HepG2 (cell line): ENCODE measurements around the gene SPATA33. TPM values are rescaled to one million over a fixed set of nuclear protein-coding genes. Genes with fewer than 3 reads are reported as not detected.

Experiments
- HNRNPK ChIP-seq: fragments of 200-400 bp; formaldehyde crosslinking; IDR thresholded peaks from 2 replicates; pipeline ENCODE4 v1.6.1; 2018; ENCODE audit warnings: low read length, low read depth, moderate library complexity, mild to moderate bottlenecking; ENCODE audit not compliant: poor library complexity, severe bottlenecking
- IRF9 ChIP-seq: sonication (generic); formaldehyde crosslinking; IDR thresholded peaks from 2 replicates; pipeline ENCODE4 v1.8.0; 2022; ENCODE audit warnings: missing genetic modification reagents, mild to moderate bottlenecking, borderline replicate concordance
- POLR2G ChIP-seq: fragments of 200-400 bp; formaldehyde crosslinking; IDR thresholded peaks from 2 replicates; pipeline ENCODE4 v1.6.1; 2018; ENCODE audit warnings: mild to moderate bottlenecking, low read depth, low read length, moderate library complexity
- SIX1 ChIP-seq: sonication (generic); formaldehyde crosslinking; IDR thresholded peaks from 2 replicates; pipeline ENCODE4 v1.4.0; 2020; ENCODE audit warnings: missing genetic modification reagents, borderline replicate concordance
- SRSF9 ChIP-seq: fragments of 200-400 bp; formaldehyde crosslinking; IDR thresholded peaks from 2 replicates; pipeline ENCODE4 v1.6.1; 2018; ENCODE audit warnings: borderline replicate concordance, mild to moderate bottlenecking, low read depth, low read length; ENCODE audit not compliant: insufficient read depth, poor library complexity, severe bottlenecking
- TP53 ChIP-seq: sonication (generic); formaldehyde crosslinking; conservative IDR thresholded peaks from 2 replicates; pipeline ENCODE4 v1.4.0; 2020; ENCODE audit warnings: missing genetic modification reagents
- ZBTB42 ChIP-seq: sonication (generic); formaldehyde crosslinking; IDR thresholded peaks from 2 replicates; pipeline ENCODE4 v1.5.0; 2020; ENCODE audit warnings: mild to moderate bottlenecking, missing genetic modification reagents
- ZMAT5 ChIP-seq: sonication (generic); formaldehyde crosslinking; IDR thresholded peaks from 2 replicates; pipeline ENCODE4 v1.5.0; 2020; ENCODE audit warnings: mild to moderate bottlenecking, low read depth, missing genetic modification reagents, borderline replicate concordance
- ZNF407 ChIP-seq: sonication (generic); formaldehyde crosslinking; IDR thresholded peaks from one replicate; pipeline ENCODE4 v1.5.1; 2020; ENCODE audit warnings: mild to moderate bottlenecking, missing genetic modification reagents; ENCODE audit errors: not compliant biosample characterization
- ZNF547 ChIP-seq: sonication (generic); formaldehyde crosslinking; IDR thresholded peaks from 2 replicates; pipeline ENCODE4 v1.5.1; 2020; ENCODE audit warnings: mild to moderate bottlenecking, missing genetic modification reagents
- ZNF550 ChIP-seq: sonication (generic); formaldehyde crosslinking; IDR thresholded peaks from 2 replicates; pipeline ENCODE4 v1.4.0; 2020; ENCODE audit warnings: mild to moderate bottlenecking, missing genetic modification reagents, borderline replicate concordance
- ZNF644 ChIP-seq: IDR thresholded peaks from 2 replicates; pipeline ENCODE4 v1.6.1; 2016; ENCODE audit warnings: low read depth
- ZNF784 ChIP-seq: sonication (generic); formaldehyde crosslinking; IDR thresholded peaks from 2 replicates; pipeline ENCODE4 v1.5.1; 2020; ENCODE audit warnings: missing genetic modification reagents, mild to moderate bottlenecking, borderline replicate concordance
- polyA plus RNA-seq, 8 experiments: library from polyadenylated mRNA; depleted of rRNA in 3 of 8; stranded (reverse) in 7 of 8; unstranded in 1 of 8; fragments of >200 nt; fragmentation: Illumina TruSeq in 4 of 8; extraction: Trizol in 4 of 8; gene quantifications; 2 replicates each; pipeline versions ENCODE4 v1.2.1 to v1.2.3, GENCODE V29; 2011 to 2016; ENCODE audit warnings: low read depth in 4 of 8, missing spikeins in 1 of 8, mixed read lengths in 1 of 8; ENCODE audit not compliant: insufficient read depth in 1 of 8
- total RNA-seq, 5 experiments: library from RNA; depleted of rRNA; stranded (reverse); fragments of >200 nt; fragmentation: Illumina TruSeq; extraction: Trizol; gene quantifications; 2 replicates each; pipeline ENCODE4 v1.2.3, GENCODE V29; 2016; ENCODE audit warnings: low read depth in 1 of 5
- TF ChIP-seq, protein P1 (sequence below): sonication (generic); formaldehyde crosslinking; IDR thresholded peaks from 2 replicates; pipeline ENCODE4 v1.5.0; 2020; ENCODE audit warnings: missing genetic modification reagents
- TF ChIP-seq, protein P2 (sequence below): IDR thresholded peaks from 2 replicates; pipeline ENCODE4 v1.6.1; 2016; ENCODE audit warnings: low read depth, borderline replicate concordance

Gene SPATA33
- total and polyA plus RNA-seq, 2 of the 13 experiments (the other 11 are each of a cell fraction or from before 2014, with no cell fraction given) = 5.7 to 11.0 TPM

GRCh38 chr16:89657442-89658220, at the start of gene SPATA33, which contains the start of gene CHMP1A (continued):
- TF ChIP-seq HNRNPK = peak; percentile 27
- no peak for TF ChIP-seq SIX1 (CRISPR knock-in tag)
- peak; percentile 11 for TF ChIP-seq ZNF407 (CRISPR knock-in tag)
- no peak for TF ChIP-seq ZBTB42
- TF ChIP-seq, protein P1, sequence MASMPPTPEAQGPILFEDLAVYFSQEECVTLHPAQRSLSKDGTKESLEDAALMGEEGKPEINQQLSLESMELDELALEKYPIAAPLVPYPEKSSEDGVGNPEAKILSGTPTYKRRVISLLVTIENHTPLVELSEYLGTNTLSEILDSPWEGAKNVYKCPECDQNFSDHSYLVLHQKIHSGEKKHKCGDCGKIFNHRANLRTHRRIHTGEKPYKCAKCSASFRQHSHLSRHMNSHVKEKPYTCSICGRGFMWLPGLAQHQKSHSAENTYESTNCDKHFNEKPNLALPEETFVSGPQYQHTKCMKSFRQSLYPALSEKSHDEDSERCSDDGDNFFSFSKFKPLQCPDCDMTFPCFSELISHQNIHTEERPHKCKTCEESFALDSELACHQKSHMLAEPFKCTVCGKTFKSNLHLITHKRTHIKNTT (CRISPR knock-in tag) = peak; percentile 28; the same call in 1 of the 2 replicates
- peak; percentile 85; the same call in 1 of the 2 replicates for TF ChIP-seq TP53 (CRISPR knock-in tag)
- TF ChIP-seq ZNF550 (CRISPR knock-in tag) = no peak; the same call in 1 of the 2 replicates
- peak; percentile 92 for TF ChIP-seq ZNF547 (CRISPR knock-in tag)
- TF ChIP-seq POLR2G = peak; percentile 87
- TF ChIP-seq ZNF784 (CRISPR knock-in tag) = no peak; the same call in 1 of the 2 replicates
- TF ChIP-seq ZMAT5 (CRISPR knock-in tag) = no peak
- peak; percentile 89; the same call in 1 of the 2 replicates for TF ChIP-seq IRF9 (CRISPR knock-in tag)
- TF ChIP-seq SRSF9 = no peak
- TF ChIP-seq, protein P2, sequence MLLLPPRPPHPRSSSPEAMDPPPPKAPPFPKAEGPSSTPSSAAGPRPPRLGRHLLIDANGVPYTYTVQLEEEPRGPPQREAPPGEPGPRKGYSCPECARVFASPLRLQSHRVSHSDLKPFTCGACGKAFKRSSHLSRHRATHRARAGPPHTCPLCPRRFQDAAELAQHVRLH = peak; percentile 77; the same call in 1 of the 2 replicates
- TF ChIP-seq ZNF644 (CRISPR knock-in tag) = no peak
